A549 treated with Mapracorat at 1 μM for 4 hours (cell line): ENCODE measurements around the gene GLIS2. TPM values are rescaled to one million over a fixed set of nuclear protein-coding genes. Genes with fewer than 3 reads are reported as not detected.

Experiments used
- total RNA-seq: library from RNA; stranded (reverse); fragments of 200-300 nt; extraction: Qiagen RNA extraction; gene quantifications from 5 replicates; pipeline ENCODE4 v1.2.3, GENCODE V29; 2022

GLIS2 gene
- total RNA-seq: 21.3 to 28.3 TPM (median 25.8 TPM) in 5 replicates

GRCh38 chr16:4315186-4316107 lies at the start of gene GLIS2:
Gene GLIS2 (plus strand): TSS chr16:4316067. CDS start chr16:4332281, 16,214 bp downstream.

GRCh38 chr16:4350787-4351659 lies 35.2 kb downstream of the GLIS2 start, which contains the start of gene PAM16:
Gene PAM16 (minus strand): TSS chr16:4351321. CDS start chr16:4351234, 87 bp downstream.

GRCh38 chr16:4371357-4372000 lies 55.6 kb downstream of the GLIS2 start, which contains the start of gene VASN:
Gene VASN (plus strand): TSS chr16:4371848. CDS start chr16:4380878, 9,030 bp downstream.

Other genes starting within 250 kb of the GLIS2 start
- 5.9 to 8.7 TPM (median 7.3 TPM) in 5 replicates for gene ADCY9, start 199.6 kb upstream of the GLIS2 start, total RNA-seq
- 0.03 to 0.06 TPM (median 0.03 TPM) in 3 of 5 replicates, not detected in the others for gene SRL, start 74.0 kb upstream of the GLIS2 start, total RNA-seq
- 12.3 to 19.9 TPM (median 16.7 TPM) in 5 replicates for gene TFAP4, start 43.0 kb upstream of the GLIS2 start, total RNA-seq
- gene PAM16, start 35.3 kb downstream of the GLIS2 start, total RNA-seq: 63.5 to 78.0 TPM (median 70.8 TPM) in 5 replicates
- 3.3 to 6.1 TPM (median 5.8 TPM) in 5 replicates for gene VASN, start 55.8 kb downstream of the GLIS2 start, total RNA-seq
- 15.7 to 20.1 TPM (median 19.3 TPM) in 5 replicates for gene CORO7, start 100.5 kb downstream of the GLIS2 start, total RNA-seq
- 52.8 to 69.1 TPM (median 67.9 TPM) in 5 replicates for gene DNAJA3, start 109.8 kb downstream of the GLIS2 start, total RNA-seq
- gene NMRAL1, start 158.6 kb downstream of the GLIS2 start, total RNA-seq: 42.9 to 48.2 TPM (median 47.4 TPM) in 5 replicates
- gene HMOX2, start 160.3 kb downstream of the GLIS2 start, total RNA-seq: 59.8 to 67.5 TPM (median 63.6 TPM) in 5 replicates
- gene CDIP1, start 222.7 kb downstream of the GLIS2 start, total RNA-seq: 12.4 to 15.9 TPM (median 13.8 TPM) in 5 replicates
- 0.03 to 0.06 TPM (median 0.05 TPM) in 3 of 5 replicates, not detected in the others for gene C16orf96, start 240.3 kb downstream of the GLIS2 start, total RNA-seq